ENCODE data around the gene CD8A.

GRCh38 chr2:86808315-86809161, 17.8 kb upstream of the CD8A start:
- TF ChIP-seq GATA3 (IDR thresholded peaks at IDR 0.05; ENCODE audit: low read depth, low read length) (no peak), GATA2 (IDR thresholded peaks at IDR 0.05; ENCODE audit: low read depth, low read length) (peak; percentile 86)
